OCI-LY3 (cell line): Measurements from ENCODE around the gene MCM3AP.

Experiments
- EZH2phosphoT487 ChIP-seq: fragments of 200-600 bp; shearing (Covaris generic); IDR thresholded peaks from 2 replicates; pipeline ENCODE4 v1.6.1; 2018; ENCODE audit warnings: antibody characterized with exemption, mixed run types, low read depth
- TF ChIP-seq, protein P1 (sequence below): fragments of 200-600, 300-600 bp; sonication (generic); IDR thresholded peaks from 2 replicates; pipeline ENCODE4 v1.5.1; 2014; ENCODE audit warnings: antibody characterized with exemption, low read length, low read depth

DNA sequence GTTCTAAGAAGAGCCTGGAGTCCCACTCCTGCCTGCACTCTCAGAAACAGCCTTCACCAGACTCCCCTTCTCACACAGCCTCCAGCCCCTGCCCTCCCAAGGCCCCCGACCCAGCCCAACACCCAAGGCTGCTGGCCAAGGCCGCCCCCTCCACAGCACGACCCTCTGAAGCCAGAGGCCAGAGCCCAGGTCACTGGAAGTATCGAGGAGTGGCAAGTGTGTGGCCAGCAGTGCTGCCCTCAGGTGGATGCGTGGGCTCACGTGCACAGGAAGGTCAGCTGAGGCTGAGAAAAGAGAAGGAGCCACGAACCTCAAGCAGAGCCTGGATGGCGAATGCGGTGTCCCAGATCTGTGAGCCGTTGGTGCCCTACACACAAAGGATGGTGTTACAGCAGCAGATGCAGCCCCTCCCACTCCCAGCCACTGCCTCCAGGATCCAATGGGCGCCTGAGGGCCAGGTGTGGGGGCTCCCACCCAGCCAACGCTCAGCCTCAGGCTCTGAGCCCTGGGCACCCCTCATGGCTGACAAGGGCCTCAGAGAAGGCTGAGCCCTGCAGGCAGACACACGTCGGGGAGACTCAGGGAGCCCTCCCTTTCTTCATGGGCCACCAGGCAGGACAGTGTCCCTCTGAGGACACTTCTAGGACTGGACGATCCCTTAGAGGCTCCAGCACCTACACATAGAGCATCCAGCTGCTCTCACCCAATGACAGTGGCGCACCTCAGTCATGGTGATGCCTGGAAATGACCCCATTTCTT, 74.9 kb downstream of the MCM3AP start:
- TF ChIP-seq, protein P1, sequence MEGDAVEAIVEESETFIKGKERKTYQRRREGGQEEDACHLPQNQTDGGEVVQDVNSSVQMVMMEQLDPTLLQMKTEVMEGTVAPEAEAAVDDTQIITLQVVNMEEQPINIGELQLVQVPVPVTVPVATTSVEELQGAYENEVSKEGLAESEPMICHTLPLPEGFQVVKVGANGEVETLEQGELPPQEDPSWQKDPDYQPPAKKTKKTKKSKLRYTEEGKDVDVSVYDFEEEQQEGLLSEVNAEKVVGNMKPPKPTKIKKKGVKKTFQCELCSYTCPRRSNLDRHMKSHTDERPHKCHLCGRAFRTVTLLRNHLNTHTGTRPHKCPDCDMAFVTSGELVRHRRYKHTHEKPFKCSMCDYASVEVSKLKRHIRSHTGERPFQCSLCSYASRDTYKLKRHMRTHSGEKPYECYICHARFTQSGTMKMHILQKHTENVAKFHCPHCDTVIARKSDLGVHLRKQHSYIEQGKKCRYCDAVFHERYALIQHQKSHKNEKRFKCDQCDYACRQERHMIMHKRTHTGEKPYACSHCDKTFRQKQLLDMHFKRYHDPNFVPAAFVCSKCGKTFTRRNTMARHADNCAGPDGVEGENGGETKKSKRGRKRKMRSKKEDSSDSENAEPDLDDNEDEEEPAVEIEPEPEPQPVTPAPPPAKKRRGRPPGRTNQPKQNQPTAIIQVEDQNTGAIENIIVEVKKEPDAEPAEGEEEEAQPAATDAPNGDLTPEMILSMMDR, result no peak
- TF ChIP-seq EZH2phosphoT487, result no peak
